GM12878 (cell line): Measurements from ENCODE around the gene APOBEC3B. TPM values are rescaled to one million over a fixed set of nuclear protein-coding genes. Genes with fewer than 3 reads are reported as not detected.

ENCODE experiments used
- ATAC-seq: fragments of 200-7000 bp; cut with Tn5 transposase; 3 replicates; pipeline ENCODE4 v1.9.1; 2020; ENCODE audit warnings: mild to moderate bottlenecking, moderate library complexity
- BruUV-seq: library from RNA; stranded (reverse); fragments of 400-500 nt; replicated peaks from 2 replicates; lab custom pipeline; 2021; lab: Mats Ljungman, UMichigan
- CTCF ChIA-PET: fragments of 300-600 bp; sonication (Branson Sonifier 250); formaldehyde crosslinking; extraction: SDS; loops from one replicate; lab custom pipeline; 2021; ENCODE audit warnings: inconsistent platforms; lab: Yijun Ruan, JAX
- POLR2A ChIA-PET: fragments of 350-600 bp; formaldehyde crosslinking; extraction: SDS; loops from one replicate; lab custom pipeline; 2021; ENCODE audit warnings: inconsistent platforms; lab: Charles Lee
- RAD21 ChIA-PET: fragments of 300-600 bp; sonication (Branson Sonifier 250); formaldehyde crosslinking; loops from one replicate; lab custom pipeline; 2023; ENCODE audit warnings: antibody characterized with exemption; ENCODE audit not compliant: unreplicated experiment; lab: Charles Lee
- SMC1A ChIA-PET: fragments of 300-600 bp; sonication (Branson Sonifier 250); formaldehyde crosslinking; loops from one replicate; lab custom pipeline; 2023; ENCODE audit not compliant: unreplicated experiment, uncharacterized antibody; lab: Charles Lee
- DNase-seq: peaks from one replicate; pipeline ENCODE4 v3.0.0-alpha.2; 2011; ENCODE audit warnings: low read depth, low spot score
- FAIRE-seq: peaks from 3 replicates; lab custom pipeline; 2011; peaks lifted over from hg19 to GRCh38; lab: Jason Lieb, UNC
- H2AFZ ChIP-seq: 2 replicates; pipeline ENCODE4 v1.6.0; 2011; ENCODE audit warnings: low read depth, low read length, control low read depth; ENCODE audit not compliant: control insufficient read depth
- H3K27ac ChIP-seq: 2 replicates; pipeline ENCODE4 v1.5.1; 2011; ENCODE audit warnings: control low read depth; ENCODE audit not compliant: control insufficient read depth, insufficient read depth
- H3K27me3 ChIP-seq, 2 experiments: replicated peaks in 1 of 2; 2 replicates each; pipeline versions ENCODE4 v1.6.0 to v1.6.1; 2011; ENCODE audit warnings: low read length in 1 of 2; ENCODE audit not compliant: control insufficient read depth in 2 of 2, insufficient read depth in 2 of 2
- H3K36me3 ChIP-seq, 2 experiments: 2 replicates each; pipeline ENCODE4 v1.5.1; 2011; ENCODE audit warnings: low read length in 1 of 2; ENCODE audit not compliant: control insufficient read depth in 2 of 2, insufficient read depth in 2 of 2
- H3K4me1 ChIP-seq: 2 replicates; pipeline ENCODE4 v1.6.1; 2011; ENCODE audit warnings: mild to moderate bottlenecking, low read length, moderate library complexity, mixed read lengths; ENCODE audit not compliant: control insufficient read depth, insufficient read depth
- H3K4me2 ChIP-seq: 2 replicates; pipeline ENCODE4 v1.6.0; 2011; ENCODE audit warnings: control low read depth; ENCODE audit not compliant: control insufficient read depth, insufficient read depth
- H3K4me3 ChIP-seq: fragments of 200-600 bp; sonication (generic); 2 replicates; pipeline ENCODE4 v1.5.1; 2016
- H3K79me2 ChIP-seq: 2 replicates; pipeline ENCODE4 v1.6.0; 2011; ENCODE audit warnings: low read length; ENCODE audit not compliant: control insufficient read depth, insufficient read depth
- H3K9ac ChIP-seq: 2 replicates; pipeline ENCODE4 v1.8.0; 2011; ENCODE audit warnings: low read length, control low read depth, mixed read lengths; ENCODE audit not compliant: control insufficient read depth, insufficient read depth
- H3K9me3 ChIP-seq: replicated peaks from 3 replicates; pipeline ENCODE4 v1.5.1; 2011; ENCODE audit warnings: mild to moderate bottlenecking, low read length; ENCODE audit not compliant: control insufficient read depth, insufficient read depth
- H4K20me1 ChIP-seq: 2 replicates; pipeline ENCODE4 v1.6.0; 2011; ENCODE audit not compliant: control insufficient read depth, insufficient read depth
- ASH2L ChIP-seq: fragments of 300-600, 200-600 bp; sonication (generic); IDR thresholded peaks from 2 replicates; pipeline ENCODE4 v1.6.1; 2017; ENCODE audit warnings: low read depth, mild to moderate bottlenecking, borderline replicate concordance
- CBX3 ChIP-seq: fragments of 200-600 bp; sonication (generic); IDR thresholded peaks from 2 replicates; pipeline ENCODE4 v1.6.1; 2016; ENCODE audit warnings: low read depth, borderline replicate concordance
- CEBPZ ChIP-seq: fragments of 150-350 bp; IDR thresholded peaks from 2 replicates; pipeline ENCODE4 v1.6.1; 2016; ENCODE audit warnings: low read depth, low read length
- HDAC6 ChIP-seq: fragments of 200-600 bp; sonication (generic); IDR thresholded peaks from one replicate; pipeline ENCODE4 v1.8.0; 2017; ENCODE audit warnings: antibody characterized with exemption; ENCODE audit not compliant: unreplicated experiment
- HDGF ChIP-seq: fragments of 450-650 bp; IDR thresholded peaks from 2 replicates; pipeline ENCODE4 v1.6.1; 2016; ENCODE audit warnings: antibody characterized with exemption
- NFIC ChIP-seq: IDR thresholded peaks from 2 replicates; pipeline ENCODE4 v1.6.1; 2012; ENCODE audit warnings: low read depth, mild to moderate bottlenecking, inconsistent platforms, low read length, moderate library complexity
- POLR2AphosphoS2 ChIP-seq: IDR thresholded peaks from 2 replicates; pipeline ENCODE4 v1.6.1; 2011; ENCODE audit warnings: low read depth, mild to moderate bottlenecking, low read length, improper control_type of control experiment, moderate library complexity
- ZNF217 ChIP-seq: fragments of 450-650 bp; IDR thresholded peaks from 2 replicates; pipeline ENCODE4 v1.6.1; 2017; ENCODE audit warnings: antibody characterized with exemption, mild to moderate bottlenecking
- ZNF24 ChIP-seq: fragments of 450-650 bp; IDR thresholded peaks from 2 replicates; pipeline ENCODE4 v1.6.1; 2017; ENCODE audit warnings: antibody characterized with exemption, mild to moderate bottlenecking
- ZNF687 ChIP-seq: fragments of 450-650 bp; IDR thresholded peaks from 2 replicates; pipeline ENCODE4 v1.6.1; 2017; ENCODE audit warnings: mild to moderate bottlenecking, moderate library complexity
- WGBS: methylation state at CpG from one replicate; pipeline ENCODE4 v1.1.6; 2016; ENCODE audit warnings: low lambda C conversion rate; ENCODE audit not compliant: insufficient replicate concordance, insufficient coverage; ENCODE audit errors: missing lambda C conversion rate; 5-methylcytosine and 5-hydroxymethylcytosine counted together
- in situ Hi-C: fragments of 300-500 bp; cut with MboI; formaldehyde crosslinking; loops from 9 replicates; pipeline ENCODE4 v1.14.3; 2018; ENCODE audit warnings: mixed read lengths
- intact Hi-C: fragments of 100-400 bp; cut with micrococcal nuclease; formaldehyde crosslinking; loops from one replicate; pipeline ENCODE4 v1.14.2; 2022; ENCODE audit not compliant: unreplicated experiment
- polyA plus RNA-seq, 11 experiments: library from polyadenylated mRNA; depleted of rRNA in 4 of 11; unstranded in 6 of 11; stranded (reverse) in 5 of 11; fragments of >200 nt; fragmentation: Nextera tagmentation in 4 of 11; fragmentation: Illumina TruSeq in 1 of 11; extraction: Ambion mirVana in 4 of 11; extraction: Trizol in 1 of 11; gene quantifications; 1 replicate in 1 of 11; 2 replicates in 10 of 11; pipeline versions ENCODE4 v1.2.1 to v1.2.3, GENCODE V29; 2011 to 2016; ENCODE audit warnings: inconsistent platforms in 2 of 11, missing spikeins in 2 of 11, low read depth in 1 of 11
- total RNA-seq, 4 experiments: library from RNA; depleted of rRNA in 3 of 4; stranded (reverse); fragments of >200 nt in 3 of 4; fragmentation: Illumina TruSeq in 1 of 4; extraction: Trizol in 1 of 4; gene quantifications; 2 replicates each; pipeline versions ENCODE4 v1.2.1 to v1.2.3, GENCODE V29; 2013 to 2021

The APOBEC3B gene
- total and polyA plus RNA-seq, 10 of the 15 experiments (the other 5 are each of a cell fraction or from before 2014, with no cell fraction given) = 2.4 to 75.1 (median 30.9) TPM

GRCh38 chr22:39012533-39013511 is 30.7 kb downstream of the APOBEC3B start:
- Histone ChIP-seq H3K4me2 (no peak overlapping the region), H2AFZ (no peak overlapping the region), H3K9me3 (no peaks in the 10 kb centered on the region), H3K4me1 (peaks cover 6% of the 10 kb centered on the region), H3K36me3 (no peaks in the 10 kb centered on the region), H3K27ac (no peak overlapping the region), H3K79me2 (peaks cover 24% of the 10 kb centered on the region), H3K9ac (no peak overlapping the region), H3K4me3 (no peak overlapping the region), H3K27me3 (no peaks in the 10 kb centered on the region), H4K20me1 (no peaks in the 10 kb centered on the region)
- ChIA-PET POLR2A (interaction anchor here (0.6 to 1.8 kb wide), 5 partner anchors 9 to 136 kb away, joined by 3 to 6 read pairs (median 4); no protein-coding TSS in a partner anchor), CTCF (interaction anchor here (0.7 to 2.6 kb wide), 10 partner anchors 10 to 305 kb away, joined by 3 to 18 read pairs (median 4); no protein-coding TSS in a partner anchor), RAD21 (interaction anchor here (0.6 to 3.0 kb wide), 6 partner anchors 8 to 142 kb away, joined by 3 to 12 read pairs (median 4); no protein-coding TSS in a partner anchor), SMC1A (interaction anchor here (1.0 to 3.1 kb wide), 6 partner anchors 9 to 143 kb away, joined by 3 to 8 read pairs (median 5); no protein-coding TSS in a partner anchor)
- DNase-seq (no peak), FAIRE-seq (no peak), ATAC-seq (no peak)
- no TSS peak for BruUV-seq
- WGBS = 91% methylated on average over 29 of the region's 29 CpGs
- intact Hi-C loops = no loop called here
- in situ Hi-C loops = no loop called here
- no peak for TF ChIP-seq HDAC6
- TF ChIP-seq ZNF217 = no peak
- TF ChIP-seq CEBPZ = no peak
- no peak for TF ChIP-seq HDGF
- TF ChIP-seq ZNF24 = no peak
- TF ChIP-seq ASH2L = no peak
- TF ChIP-seq ZNF687 = no peak
- no peak for TF ChIP-seq POLR2AphosphoS2
- TF ChIP-seq CBX3 = no peak
- TF ChIP-seq NFIC = no peak
